CD4-positive, alpha-beta T cell treated with Interferon gamma for 1 hour (primary cell): ENCODE results near the gene ARHGEF28.

ENCODE experiments used
- DNase-seq: peaks from one replicate; pipeline ENCODE4 v3.0.0-alpha.2; 2020

The ARHGEF28 gene

DNA sequence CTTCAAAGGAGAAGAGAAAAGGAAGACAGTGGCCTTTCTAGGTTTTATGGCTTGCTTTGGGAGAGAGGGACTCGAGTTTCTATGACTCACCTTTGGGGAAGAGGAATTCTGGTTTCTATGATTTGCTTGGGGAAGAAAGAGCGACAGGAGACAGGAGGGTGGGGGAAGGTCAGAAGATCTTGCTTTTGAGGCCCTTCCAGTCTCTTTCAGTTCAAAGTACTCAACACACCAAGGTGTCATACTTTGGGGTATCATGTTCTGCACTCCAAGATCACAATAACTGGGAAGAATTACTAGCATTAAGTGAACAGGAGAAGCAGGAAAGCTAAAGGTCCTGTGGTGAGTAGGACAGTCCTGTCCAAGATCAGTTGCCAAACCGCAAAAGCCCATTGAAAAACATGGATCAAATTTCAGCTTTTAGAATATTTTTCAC lies 324.5 kb downstream of the ARHGEF28 start:
- no peak for DNase-seq

DNA sequence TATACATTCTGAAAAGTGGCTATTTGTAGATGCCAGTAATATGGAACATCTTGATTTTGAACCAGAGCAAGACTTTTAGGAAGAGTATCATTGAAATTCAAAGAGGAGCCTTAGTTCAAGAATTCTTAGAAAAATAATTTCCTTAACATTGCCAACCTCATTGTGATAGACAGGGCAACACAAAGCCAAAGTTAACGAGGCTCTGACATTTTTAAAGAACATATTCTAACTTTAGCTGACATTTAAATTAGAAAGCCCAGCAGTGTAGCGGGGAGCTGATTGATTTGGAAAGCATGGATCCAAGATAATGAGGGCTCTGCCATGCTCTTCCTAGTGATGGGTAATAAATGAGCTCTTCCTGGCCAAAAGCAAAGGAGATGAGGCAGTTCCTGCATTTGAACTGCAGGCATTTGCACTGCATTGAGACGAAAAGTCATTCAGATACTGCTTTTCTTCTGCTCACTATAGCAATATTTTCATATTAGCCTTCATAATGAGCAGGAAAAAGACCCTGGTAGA lies 325.0 kb downstream of the ARHGEF28 start:
- no peak for DNase-seq

DNA sequence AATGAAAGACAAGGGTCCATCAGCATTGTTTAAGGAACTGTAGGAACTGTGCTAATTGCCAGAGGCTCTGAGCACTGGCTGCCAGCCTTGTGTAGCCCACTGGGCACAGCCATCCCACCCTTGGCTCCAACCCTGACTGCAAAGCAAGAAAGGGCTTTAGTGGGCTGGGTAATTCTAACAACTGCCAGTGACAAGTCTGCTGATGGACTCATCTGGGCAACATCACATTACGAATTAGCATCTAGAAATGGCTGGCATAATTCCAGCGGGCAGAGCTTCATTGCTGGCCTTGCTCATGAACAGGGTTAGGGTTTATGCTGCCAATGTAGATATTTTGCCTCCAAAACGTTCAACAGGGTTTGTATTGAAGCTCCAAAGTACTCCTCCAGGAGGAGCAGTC lies 326.9 kb downstream of the ARHGEF28 start:
- DNase-seq = no peak

- DNase-seq = no peak
These were observed 328.4 kb downstream of the ARHGEF28 start for GRCh38 chr5:73954381-73954780.

GRCh38 chr5:73955271-73955846 lies 329.4 kb downstream of the ARHGEF28 start:
- DNase-seq = no peak

DNA sequence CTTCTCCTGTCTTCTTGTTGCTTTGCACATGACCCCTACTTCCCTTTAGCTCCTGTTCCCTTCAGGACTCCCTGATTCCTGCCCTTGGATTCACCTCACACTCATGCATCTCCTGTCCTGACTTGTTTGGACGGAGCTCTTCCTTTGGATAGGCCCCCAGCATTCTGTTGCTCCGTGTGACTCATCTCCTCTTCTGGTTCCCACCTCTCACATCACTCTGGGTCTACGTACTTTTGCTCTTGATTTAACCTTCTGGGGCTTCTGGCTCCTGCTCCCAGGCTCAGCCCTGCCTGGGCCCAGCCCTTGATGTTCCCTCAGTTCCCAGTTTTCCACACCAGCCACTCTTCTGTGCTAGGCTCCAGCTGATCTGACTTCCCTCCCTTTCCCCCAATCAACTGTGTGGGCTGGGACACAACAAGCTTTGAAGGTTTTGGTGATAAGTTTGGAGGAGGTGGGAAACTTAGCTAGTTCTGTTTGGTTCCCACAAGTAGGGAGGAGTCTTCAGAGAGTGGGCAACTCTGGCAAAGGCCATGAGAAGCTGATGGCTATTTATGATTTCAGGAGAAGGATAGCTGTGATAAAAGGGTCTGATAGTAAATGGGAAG lies 331.5 kb downstream of the ARHGEF28 start:
- no peak for DNase-seq

DNA sequence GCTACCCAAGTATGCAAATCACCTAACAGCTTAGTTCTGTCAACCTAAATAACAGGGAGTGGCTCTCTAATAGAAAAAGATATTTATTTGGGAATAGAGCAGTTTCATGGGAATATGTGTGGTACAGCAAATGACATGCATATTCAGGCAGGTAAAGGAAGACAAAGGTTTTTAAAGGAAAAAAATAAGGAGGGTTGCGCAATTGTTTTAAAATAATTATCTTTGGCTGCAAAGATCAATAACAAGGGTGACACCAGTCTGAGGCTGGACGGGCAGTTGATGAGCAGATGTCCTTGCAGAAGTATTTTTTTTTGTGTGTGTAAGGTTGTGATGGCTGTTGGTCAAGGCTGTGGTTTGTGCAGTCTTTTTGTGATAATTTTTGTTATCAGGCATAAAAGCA lies 332.0 kb downstream of the ARHGEF28 start:
- no peak for DNase-seq

- no peak for DNase-seq
These were observed 334.0 kb downstream of the ARHGEF28 start for GRCh38 chr5:73960023-73960422.

DNA sequence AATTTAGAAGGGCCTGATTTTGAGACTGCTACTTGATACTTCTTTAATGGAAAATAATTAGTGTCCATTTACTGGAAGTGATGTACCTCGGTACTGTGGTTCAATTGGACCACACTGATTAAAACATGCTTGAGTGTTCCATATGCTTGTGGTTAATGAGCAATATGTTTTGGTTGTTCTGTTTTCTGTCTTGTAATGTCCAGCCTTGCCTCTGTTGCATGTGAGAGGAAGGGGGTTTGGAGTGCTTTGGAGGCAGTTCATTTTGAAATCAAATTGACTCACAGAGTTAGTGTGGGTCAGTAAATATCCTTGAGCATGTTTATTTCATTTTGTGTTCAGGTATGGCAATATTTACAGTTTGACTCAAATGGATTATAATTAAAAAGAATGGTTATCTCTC lies 334.4 kb downstream of the ARHGEF28 start:
- no peak for DNase-seq

DNA sequence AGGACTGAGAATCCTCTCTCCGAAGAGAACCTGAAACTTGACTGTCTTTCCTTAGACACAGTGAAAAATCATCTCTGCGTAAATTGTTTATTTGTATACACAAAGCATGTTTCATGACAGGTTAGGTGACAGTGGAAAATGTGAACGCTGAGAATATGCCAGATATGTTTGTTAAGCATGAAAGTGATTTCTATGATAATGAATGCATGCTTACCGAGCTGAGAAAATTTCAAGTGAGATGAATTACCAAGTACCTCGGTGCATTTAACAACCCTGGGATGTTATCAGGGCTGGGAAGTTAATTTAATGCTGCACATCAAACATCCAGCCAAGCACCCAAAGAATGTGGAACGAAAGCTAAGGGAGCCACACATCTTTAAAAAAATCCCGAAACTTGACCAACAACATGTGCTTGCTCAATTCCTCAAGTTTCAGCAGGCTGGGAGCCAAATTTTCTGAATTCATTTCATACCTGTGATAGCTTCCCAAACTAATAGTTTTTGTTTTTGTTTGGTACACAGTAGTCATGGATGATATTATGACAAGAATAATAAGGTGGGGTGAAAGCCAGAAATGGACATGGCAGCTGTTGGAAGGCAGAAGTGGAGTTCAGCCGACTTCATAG lies 336.9 kb downstream of the ARHGEF28 start:
- DNase-seq = no peak

DNA sequence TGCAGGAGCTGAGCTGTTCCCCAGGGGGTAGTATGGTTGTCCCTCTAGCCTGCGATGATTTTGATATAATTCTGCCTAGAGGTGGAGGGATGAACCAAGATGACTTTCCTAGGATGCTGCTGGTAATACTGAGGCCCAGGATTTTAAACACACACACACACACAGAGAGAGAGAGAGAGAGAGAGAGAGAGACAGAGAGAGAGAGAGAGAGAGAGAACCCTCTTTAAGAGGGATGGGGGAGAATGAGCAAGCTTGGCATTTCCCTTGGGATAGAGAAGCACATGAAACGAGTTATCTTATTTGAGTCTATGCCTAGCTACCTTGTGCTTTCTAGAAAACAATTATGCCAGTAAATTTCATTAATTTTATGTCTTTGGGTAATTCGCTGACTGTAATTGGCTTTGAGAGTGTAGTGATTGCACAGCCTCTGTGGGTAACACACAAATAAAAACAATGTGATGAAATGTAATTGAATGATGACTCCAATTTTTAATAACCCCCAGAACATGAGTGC lies 338.4 kb downstream of the ARHGEF28 start:
- no peak for DNase-seq

- no peak for DNase-seq
These were observed 340.5 kb downstream of the ARHGEF28 start for GRCh38 chr5:73966451-73966850.

DNA sequence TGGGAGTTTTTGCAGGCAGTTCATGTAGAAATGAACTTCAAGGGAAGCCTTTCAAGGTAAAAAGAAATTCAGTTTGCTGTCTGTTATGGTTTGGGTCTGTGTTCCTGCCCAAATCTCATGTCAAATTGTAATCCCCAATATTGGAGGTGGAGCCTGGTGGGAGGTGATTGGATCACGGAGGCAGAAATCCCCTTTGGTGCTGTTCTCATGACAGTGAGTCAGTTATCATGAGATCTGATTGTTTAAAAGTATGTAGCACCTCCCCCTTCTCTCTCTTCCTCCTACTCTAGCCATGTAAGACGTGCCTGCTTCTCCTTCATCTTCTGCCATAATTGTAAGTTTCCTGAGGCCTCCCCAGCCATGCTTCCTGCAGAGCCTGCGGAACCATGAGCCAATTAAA lies 341.4 kb downstream of the ARHGEF28 start:
- no peak for DNase-seq

GRCh38 chr5:73968246-73968645 lies 342.2 kb downstream of the ARHGEF28 start:
- DNase-seq = no peak

GRCh38 chr5:73968729-73969128 lies 342.7 kb downstream of the ARHGEF28 start:
- no peak for DNase-seq

- no peak for DNase-seq
These were observed 343.4 kb downstream of the ARHGEF28 start for GRCh38 chr5:73969195-73970036.

DNA sequence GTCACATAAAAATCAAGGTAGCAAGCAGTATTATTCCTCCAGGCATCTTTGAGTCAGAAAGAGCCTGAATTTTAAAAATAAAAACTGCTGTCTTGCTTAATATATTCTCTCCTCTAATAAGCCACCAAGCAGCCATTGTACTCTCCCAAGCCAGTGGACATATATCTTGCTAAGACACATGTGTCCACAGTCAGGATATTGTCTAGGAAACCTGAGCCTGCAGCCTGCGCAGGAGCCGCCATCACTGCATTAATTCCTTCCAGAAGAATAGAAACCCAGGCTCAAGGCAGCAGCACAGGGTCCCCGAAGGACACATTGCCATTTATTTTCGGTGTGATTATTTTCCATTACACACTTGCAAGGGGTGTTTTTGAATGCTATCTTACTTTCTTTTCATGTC lies 345.3 kb downstream of the ARHGEF28 start:
- no peak for DNase-seq

GRCh38 chr5:73973135-73973534 lies 347.1 kb downstream of the ARHGEF28 start:
- no peak for DNase-seq

- DNase-seq = no peak
These were observed 348.9 kb downstream of the ARHGEF28 start for GRCh38 chr5:73974871-73975360.

DNA sequence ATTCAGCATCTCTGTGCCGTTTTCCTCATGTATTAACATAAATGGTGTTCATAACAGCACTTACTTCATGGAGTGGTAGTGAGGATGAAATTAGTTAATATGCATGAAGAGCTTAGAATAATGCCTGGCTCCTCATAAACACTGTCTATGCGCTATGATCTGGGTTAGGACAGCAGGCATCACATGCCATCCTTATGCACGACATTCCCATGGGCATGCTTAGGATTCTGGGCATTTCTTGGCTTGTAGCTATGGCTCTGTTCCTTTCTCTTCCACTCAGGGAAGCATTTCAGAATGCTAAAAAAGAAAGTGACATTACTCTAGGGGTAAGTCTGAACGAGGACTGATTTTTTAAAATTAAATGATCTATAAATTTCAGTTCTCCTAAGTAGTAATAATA lies 349.8 kb downstream of the ARHGEF28 start:
- DNase-seq = no peak

DNA sequence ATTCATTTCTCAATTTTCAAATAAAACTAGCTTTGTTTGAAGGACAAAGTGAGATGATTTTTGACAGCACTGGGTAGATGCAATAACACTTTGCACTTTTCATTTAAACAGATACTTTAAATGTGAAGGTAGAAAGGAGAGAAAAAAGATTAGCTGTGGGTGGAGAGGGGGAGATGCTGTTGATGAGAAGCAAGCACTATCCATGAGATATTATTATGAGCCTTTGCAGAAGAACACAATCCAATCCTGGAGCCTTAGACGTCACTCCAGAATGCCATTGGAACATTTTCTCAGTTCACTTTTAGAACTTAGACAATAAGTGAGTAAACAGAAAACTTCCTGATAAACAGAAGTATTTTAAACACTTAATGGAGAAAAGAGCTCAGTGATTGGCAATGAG lies 351.1 kb downstream of the ARHGEF28 start:
- no peak for DNase-seq

DNA sequence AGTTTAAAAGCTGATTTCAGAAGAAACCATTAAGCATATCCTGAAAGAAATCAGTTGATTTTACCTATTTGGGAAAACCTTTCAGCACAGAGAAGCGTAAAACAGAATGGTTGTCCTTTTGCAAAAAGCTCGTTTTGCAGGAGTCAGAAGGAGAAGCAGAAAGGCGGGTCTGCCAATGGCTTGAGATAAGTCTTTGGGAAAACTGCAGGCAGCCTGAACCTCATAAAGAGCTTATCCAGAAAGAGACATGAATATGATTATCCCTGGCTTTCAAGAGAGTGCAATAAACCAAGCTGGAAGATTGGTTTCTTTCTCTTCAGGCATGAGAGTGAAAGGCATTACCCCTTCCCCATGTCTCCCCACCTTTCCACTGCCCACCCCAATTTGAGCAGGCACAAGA lies 353.3 kb downstream of the ARHGEF28 start:
- DNase-seq = no peak

DNA sequence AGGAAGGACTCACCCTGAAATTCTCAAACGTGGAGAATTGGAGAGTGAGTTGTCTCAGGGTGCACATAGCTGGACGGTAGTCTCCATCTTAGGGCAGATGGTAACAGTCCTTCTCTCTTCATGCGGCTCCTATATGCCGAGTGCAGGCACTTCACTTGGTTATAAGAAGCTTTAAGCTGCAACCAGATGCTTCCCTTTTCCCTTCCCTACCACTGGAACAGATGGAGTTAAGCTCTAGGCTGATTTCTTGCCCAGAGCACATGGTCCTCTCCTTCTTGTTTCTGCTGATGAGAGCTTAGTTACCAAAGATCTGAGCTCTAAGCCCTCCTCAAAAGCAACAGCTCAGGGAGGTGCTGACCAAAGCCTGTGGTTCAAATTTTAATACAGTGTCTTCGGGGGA lies 355.7 kb downstream of the ARHGEF28 start:
- DNase-seq = no peak
